Mesothelial cell of epicardium (in vitro differentiated cells): ENCODE results near the gene ALPL. TPM values are rescaled to one million over a fixed set of nuclear protein-coding genes. Genes with fewer than 3 reads are reported as not detected.

Source experiments
- DNase-seq, 2 experiments: peaks; one replicate each; pipeline ENCODE4 v3.0.0; 2021; ENCODE audit warnings: low spot score in 2 of 2; ENCODE audit not compliant: unreplicated experiment in 2 of 2
- H3K27ac Mint-ChIP-seq: 2 replicates; pipeline ENCODE4 v1.8.0; 2021; ENCODE audit warnings: mixed read lengths
- H3K27me3 Mint-ChIP-seq: 2 replicates; pipeline ENCODE4 v1.8.0; 2021; ENCODE audit warnings: low read depth, mixed read lengths
- H3K36me3 Mint-ChIP-seq: 2 replicates; pipeline ENCODE4 v1.8.0; 2021; ENCODE audit warnings: mixed read lengths
- H3K4me1 Mint-ChIP-seq: 2 replicates; pipeline ENCODE4 v1.8.0; 2021; ENCODE audit warnings: mixed read lengths
- H3K4me3 Mint-ChIP-seq: 2 replicates; pipeline ENCODE4 v1.8.0; 2021; ENCODE audit warnings: mild to moderate bottlenecking, moderate library complexity, mixed read lengths
- H3K9me3 Mint-ChIP-seq: 2 replicates; pipeline ENCODE4 v1.8.0; 2021; ENCODE audit warnings: mixed read lengths
- total RNA-seq: library from RNA; stranded (reverse); gene quantifications from 3 replicates; pipeline ENCODE4 v1.2.1, GENCODE V29; 2021
- TF ChIP-seq, protein P1 (sequence below): fragments of 200-600 bp; sonication (generic); IDR thresholded peaks from one replicate; pipeline ENCODE4 v1.5.0; 2021; ENCODE audit warnings: antibody characterized with exemption; ENCODE audit not compliant: unreplicated experiment

Gene ALPL
- total RNA-seq, 1 donor from 2014 or later = 0.89 TPM

DNA sequence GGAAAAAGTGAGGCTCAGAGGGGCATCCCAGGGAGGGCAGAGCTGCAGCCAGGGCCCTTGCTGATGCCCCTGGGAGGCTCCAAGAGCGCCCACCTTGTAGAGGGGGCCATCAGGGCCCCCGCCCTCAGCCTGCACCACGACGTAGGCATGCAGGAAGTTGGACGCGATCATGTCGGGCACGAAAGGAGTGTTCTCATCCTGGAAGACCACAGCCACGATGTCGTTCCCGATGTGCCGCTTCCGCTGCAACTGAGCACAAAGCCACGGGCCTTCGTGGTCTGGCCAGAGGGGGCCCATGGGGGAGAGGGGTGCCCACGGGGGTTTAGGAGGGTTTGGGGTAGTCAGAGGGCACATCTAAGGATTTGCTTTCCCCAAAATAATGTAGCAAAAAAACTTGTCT lies 100.8 kb downstream of the ALPL start:
- DNase-seq = no peak
- Mint-ChIP-seq H3K4me1 (peaks cover 19% of the 10 kb centered on the region), H3K27ac (no peak overlapping the region), H3K4me3 (no peak overlapping the region), H3K9me3 (no peaks in the 10 kb centered on the region), H3K27me3 (no peaks in the 10 kb centered on the region), H3K36me3 (no peaks in the 10 kb centered on the region)
- TF ChIP-seq, protein P1, sequence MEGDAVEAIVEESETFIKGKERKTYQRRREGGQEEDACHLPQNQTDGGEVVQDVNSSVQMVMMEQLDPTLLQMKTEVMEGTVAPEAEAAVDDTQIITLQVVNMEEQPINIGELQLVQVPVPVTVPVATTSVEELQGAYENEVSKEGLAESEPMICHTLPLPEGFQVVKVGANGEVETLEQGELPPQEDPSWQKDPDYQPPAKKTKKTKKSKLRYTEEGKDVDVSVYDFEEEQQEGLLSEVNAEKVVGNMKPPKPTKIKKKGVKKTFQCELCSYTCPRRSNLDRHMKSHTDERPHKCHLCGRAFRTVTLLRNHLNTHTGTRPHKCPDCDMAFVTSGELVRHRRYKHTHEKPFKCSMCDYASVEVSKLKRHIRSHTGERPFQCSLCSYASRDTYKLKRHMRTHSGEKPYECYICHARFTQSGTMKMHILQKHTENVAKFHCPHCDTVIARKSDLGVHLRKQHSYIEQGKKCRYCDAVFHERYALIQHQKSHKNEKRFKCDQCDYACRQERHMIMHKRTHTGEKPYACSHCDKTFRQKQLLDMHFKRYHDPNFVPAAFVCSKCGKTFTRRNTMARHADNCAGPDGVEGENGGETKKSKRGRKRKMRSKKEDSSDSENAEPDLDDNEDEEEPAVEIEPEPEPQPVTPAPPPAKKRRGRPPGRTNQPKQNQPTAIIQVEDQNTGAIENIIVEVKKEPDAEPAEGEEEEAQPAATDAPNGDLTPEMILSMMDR = no peak

- H3K4me3 Mint-ChIP-seq = no peak overlapping the region
- H3K36me3 Mint-ChIP-seq = no peaks in the 10 kb centered on the region
- peaks cover 19% of the 10 kb centered on the region for H3K4me1 Mint-ChIP-seq
- no peaks in the 10 kb centered on the region for H3K27me3 Mint-ChIP-seq
- no peak for DNase-seq
- H3K9me3 Mint-ChIP-seq = no peaks in the 10 kb centered on the region
- TF ChIP-seq, protein P1 = no peak
- H3K27ac Mint-ChIP-seq = no peak overlapping the region
These were observed 102.0 kb downstream of the ALPL start for GRCh38 chr1:21610989-21611785.

GRCh38 chr1:21612057-21612456 lies 102.8 kb downstream of the ALPL start:
- no peaks in the 10 kb centered on the region for H3K36me3 Mint-ChIP-seq
- H3K27me3 Mint-ChIP-seq = no peaks in the 10 kb centered on the region
- TF ChIP-seq, protein P1 = no peak

DNA sequence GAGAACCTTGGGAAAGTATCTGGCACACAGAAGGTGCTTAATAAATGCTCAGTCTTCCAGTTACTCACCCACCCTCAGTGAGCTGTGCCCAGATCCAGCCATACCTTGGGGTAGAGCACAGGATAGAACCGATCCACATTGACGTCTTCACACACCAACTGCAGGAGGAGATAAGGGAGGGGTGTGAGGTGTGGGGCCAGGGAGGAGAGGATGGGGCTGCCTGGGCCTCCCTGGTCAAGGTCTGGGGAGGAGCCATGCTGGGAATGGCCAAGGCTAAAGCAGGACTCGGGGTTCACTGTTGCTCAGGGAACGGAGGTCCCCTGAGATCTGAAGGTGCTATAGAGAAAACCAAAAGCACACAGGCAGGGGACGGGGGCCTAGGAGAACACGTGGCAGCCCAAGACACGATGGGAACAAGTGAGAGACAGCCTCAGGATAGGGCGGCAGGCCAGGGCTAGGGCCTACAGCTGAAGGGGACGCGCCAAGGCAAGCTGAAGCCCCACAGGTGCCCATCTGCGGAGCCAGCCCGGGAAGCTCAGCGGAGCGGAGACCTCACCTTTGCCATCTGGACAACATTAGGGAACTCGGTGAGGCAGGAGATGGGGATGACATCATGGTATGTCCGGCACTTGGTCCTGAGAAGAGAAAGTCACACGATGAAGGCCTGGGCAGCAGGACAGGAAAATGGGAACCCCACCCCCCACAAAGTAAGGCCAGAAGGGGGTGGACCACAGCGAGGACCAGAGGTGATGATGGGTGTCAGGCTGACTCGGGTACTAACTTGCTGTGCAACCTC lies 104.0 kb downstream of the ALPL start:
- no peak overlapping the region for H3K4me3 Mint-ChIP-seq

More at GRCh38 chr1:21612057-21612456, 102.8 kb downstream of the ALPL start:
- H3K27ac Mint-ChIP-seq = no peak overlapping the region
- H3K4me3 Mint-ChIP-seq = no peak overlapping the region
- H3K9me3 Mint-ChIP-seq = no peaks in the 10 kb centered on the region
- peaks cover 19% of the 10 kb centered on the region for H3K4me1 Mint-ChIP-seq
- no peak for DNase-seq

DNA sequence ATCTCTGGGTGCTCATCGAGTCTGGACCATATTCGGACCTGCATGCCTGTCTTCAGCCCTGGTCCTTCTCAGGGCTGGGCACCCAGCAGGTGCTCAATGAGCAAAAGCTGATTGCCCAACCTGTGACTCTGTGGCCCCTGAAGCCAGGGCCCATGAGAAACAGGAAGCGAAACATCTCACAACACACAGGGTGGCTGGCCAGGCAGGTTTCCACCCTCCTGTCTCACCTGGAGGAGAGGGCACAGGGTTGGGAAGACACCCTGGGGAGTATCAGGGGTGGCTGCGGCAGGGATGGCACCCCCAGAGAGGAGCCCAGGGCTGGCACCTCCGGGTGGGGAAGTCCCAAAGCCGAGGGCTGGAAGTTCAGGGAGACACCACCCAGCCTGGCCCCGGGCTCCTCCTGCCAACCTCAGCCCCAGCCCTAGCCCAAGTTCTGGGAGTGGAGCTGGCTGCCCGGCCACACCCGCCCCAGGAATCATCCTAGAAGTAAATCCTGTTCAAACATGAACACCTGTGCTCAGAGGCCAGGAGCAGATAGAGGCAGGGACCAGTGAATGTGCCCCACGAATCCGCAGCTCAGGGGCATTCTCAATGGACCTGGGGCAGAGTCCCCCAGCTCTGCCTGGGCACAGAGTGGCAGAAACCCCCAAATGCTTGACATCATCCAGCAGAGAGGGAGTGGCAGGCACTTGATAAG lies 105.3 kb downstream of the ALPL start:
- TF ChIP-seq, protein P1 = no peak
- Mint-ChIP-seq H3K27ac (no peak overlapping the region), H3K9me3 (no peaks in the 10 kb centered on the region), H3K27me3 (no peaks in the 10 kb centered on the region), H3K4me3 (no peak overlapping the region), H3K36me3 (no peaks in the 10 kb centered on the region), H3K4me1 (peaks cover 14% of the 10 kb centered on the region)
- no peak for DNase-seq

More for the DNA sequence above, 104.0 kb downstream of the ALPL start:
- H3K4me1 Mint-ChIP-seq = peaks cover 9% of the 10 kb centered on the region
- TF ChIP-seq, protein P1 = no peak
- H3K36me3 Mint-ChIP-seq = no peaks in the 10 kb centered on the region
- no peaks in the 10 kb centered on the region for H3K27me3 Mint-ChIP-seq
- H3K27ac Mint-ChIP-seq = no peak overlapping the region
- no peak for DNase-seq
- H3K9me3 Mint-ChIP-seq = no peaks in the 10 kb centered on the region
